Stimulated activated CD8-positive, alpha-beta memory T cell treated with anti-CD3 and anti-CD28 coated beads, Interleukin-12 subunit alpha, Interleukin-12 subunit beta, amount 100 ng/mL, for 4 hours (primary cell): ENCODE measurements around the gene INTU.
"Not testable (repeated sequence)": the region's sequence is repeated elsewhere in the genome, so short reads cannot be mapped to it uniquely, and the experiment has no call there.

Experiments used
- DNase-seq: peaks from one replicate; pipeline ENCODE4 v3.0.0-alpha.2; 2020; ENCODE audit warnings: low read depth

INTU gene

GRCh38 chr4:127643791-127644190 is 11.0 kb downstream of the INTU start:
- DNase-seq = no peak

GRCh38 chr4:127648061-127648460 is 15.3 kb downstream of the INTU start:
- no peak for DNase-seq

GRCh38 chr4:127655590-127655989 is 22.8 kb downstream of the INTU start:
- not testable (repeated sequence) for DNase-seq

- DNase-seq = no peak
These were observed 23.4 kb downstream of the INTU start for GRCh38 chr4:127656047-127656680.

GRCh38 chr4:127660284-127660885 is 27.6 kb downstream of the INTU start:
- DNase-seq = no peak

GRCh38 chr4:127667116-127667515 is 34.4 kb downstream of the INTU start:
- no peak for DNase-seq

GRCh38 chr4:127667772-127668171 is 35.0 kb downstream of the INTU start:
- no peak for DNase-seq

GRCh38 chr4:127668770-127669169 is 36.0 kb downstream of the INTU start:
- DNase-seq = no peak

GRCh38 chr4:127669691-127670090 is 36.9 kb downstream of the INTU start:
- no peak for DNase-seq

- no peak for DNase-seq
These were observed 39.4 kb downstream of the INTU start for GRCh38 chr4:127672111-127672510.

- no peak for DNase-seq
These were observed 52.5 kb downstream of the INTU start for GRCh38 chr4:127685292-127685691.

- DNase-seq = no peak
These were observed 53.9 kb downstream of the INTU start for GRCh38 chr4:127686658-127687057.

- no peak for DNase-seq
These were observed 54.8 kb downstream of the INTU start for GRCh38 chr4:127687580-127687979.

GRCh38 chr4:127698789-127699200 is 66.0 kb downstream of the INTU start:
- no peak for DNase-seq

GRCh38 chr4:127708985-127709384 is 76.2 kb downstream of the INTU start:
- DNase-seq = no peak

- no peak for DNase-seq
These were observed 76.7 kb downstream of the INTU start for GRCh38 chr4:127709456-127709855.

- no peak for DNase-seq
These were observed 97.6 kb downstream of the INTU start, which contains the start of gene SLC25A31 for GRCh38 chr4:127730142-127730913. Gene SLC25A31 (plus strand): TSS chr4:127730400. CDS start chr4:127730546, 146 bp downstream.

- no peak for DNase-seq
These were observed 98.6 kb downstream of the INTU start for GRCh38 chr4:127731406-127731805.

GRCh38 chr4:127732623-127733328 is 100.0 kb downstream of the INTU start:
- DNase-seq = no peak

- DNase-seq = no peak
These were observed 102.2 kb downstream of the INTU start for GRCh38 chr4:127734976-127735375.

- no peak for DNase-seq
These were observed 104.5 kb downstream of the INTU start for GRCh38 chr4:127737295-127737694.

GRCh38 chr4:127741247-127741646 is 108.5 kb downstream of the INTU start:
- no peak for DNase-seq

- DNase-seq = no peak
These were observed 115.1 kb downstream of the INTU start for GRCh38 chr4:127747883-127748282.
